A673 (cell line): ENCODE results near the gene RALGAPA1.

Experiments used
- CTCF ChIP-seq: fragments of 300-800, 200-600 bp; sonication (generic); conservative IDR thresholded peaks from 2 replicates; pipeline ENCODE4 v1.5.1; 2017; ENCODE audit warnings: low read depth, mild to moderate bottlenecking, antibody characterized with exemption, low read length, moderate library complexity, mixed read lengths
- EZH2 ChIP-seq: fragments of 200-600 bp; sonication (generic); IDR thresholded peaks from 2 replicates; pipeline ENCODE4 v1.6.1; 2017; ENCODE audit warnings: borderline replicate concordance, low read depth, mild to moderate bottlenecking, mixed read lengths, antibody characterized with exemption, low read length; ENCODE audit not compliant: poor library complexity, severe bottlenecking

GRCh38 chr14:35705636-35706035 lies 103.5 kb downstream of the RALGAPA1 start:
- TF ChIP-seq CTCF: no peak
- TF ChIP-seq EZH2: no peak
